H1 (cell line): ENCODE data around the gene IL3. TPM values are rescaled to one million over a fixed set of nuclear protein-coding genes. Genes with fewer than 3 reads are reported as not detected.

ENCODE experiments used
- CTCF ChIA-PET: fragments of 300-600 bp; sonication (Branson Sonifier 250); formaldehyde crosslinking; loops from one replicate; lab custom pipeline; 2021; ENCODE audit not compliant: partially characterized antibody; lab: Charles Lee
- POLR2A ChIA-PET: fragments of 300-600 bp; sonication (Branson Sonifier 250); formaldehyde crosslinking; loops from one replicate; lab custom pipeline; 2021; ENCODE audit warnings: inconsistent platforms; ENCODE audit not compliant: partially characterized antibody; lab: Charles Lee
- DNase-seq, 2 experiments: peaks; one replicate each; pipeline versions ENCODE4 v3.0.0 to v3.0.0-alpha.2; 2010 to 2022; ENCODE audit warnings: low spot score in 2 of 2, low read depth in 1 of 2, mixed read lengths in 1 of 2
- FAIRE-seq: peaks from 2 replicates; lab custom pipeline; 2011; peaks lifted over from hg19 to GRCh38; lab: Jason Lieb, UNC
- H2AFZ ChIP-seq: 2 replicates; pipeline ENCODE4 v1.8.1; 2012; ENCODE audit warnings: low read length, inconsistent platforms
- H2AK5ac ChIP-seq: 2 replicates; pipeline ENCODE4 v1.6.1; 2013; ENCODE audit warnings: low read depth, low read length
- H2BK120ac ChIP-seq: replicated peaks from 2 replicates; pipeline ENCODE3; 2013; ENCODE audit warnings: low read depth, low read length, inconsistent platforms
- H2BK12ac ChIP-seq: 2 replicates; pipeline ENCODE4 v1.6.1; 2013; ENCODE audit warnings: low read depth, low read length
- H2BK15ac ChIP-seq: 2 replicates; pipeline ENCODE4 v1.6.1; 2013; ENCODE audit warnings: low read length
- H2BK20ac ChIP-seq: 2 replicates; pipeline ENCODE4 v1.6.1; 2013; ENCODE audit warnings: low read length
- H2BK5ac ChIP-seq: 2 replicates; pipeline ENCODE4 v1.6.1; 2013; ENCODE audit warnings: low read depth, low read length
- H3K14ac ChIP-seq: 2 replicates; pipeline ENCODE4 v1.6.1; 2013; ENCODE audit warnings: inconsistent platforms; ENCODE audit not compliant: insufficient read length
- H3K18ac ChIP-seq: 2 replicates; pipeline ENCODE4 v1.6.1; 2013; ENCODE audit warnings: low read length; ENCODE audit errors: extremely low read depth
- H3K23ac ChIP-seq: 2 replicates; pipeline ENCODE4 v1.6.1; 2013; ENCODE audit warnings: inconsistent platforms; ENCODE audit not compliant: insufficient read length
- H3K23me2 ChIP-seq: 2 replicates; pipeline ENCODE4 v1.6.1; 2013; ENCODE audit warnings: low read depth, low read length
- H3K27ac ChIP-seq: 2 replicates; pipeline ENCODE4 v1.6.1; 2011; ENCODE audit warnings: low read depth, low read length, inconsistent platforms
- H3K27me3 ChIP-seq, 4 experiments: replicated peaks in 1 of 4; 1 replicate in 1 of 4; 2 replicates in 3 of 4; pipeline versions ENCODE4 v1.6.1 to v1.8.1; 2011 to 2013; ENCODE audit warnings: low read length in 3 of 4, mild to moderate bottlenecking in 3 of 4, inconsistent platforms in 2 of 4, mixed read lengths in 2 of 4, moderate library complexity in 1 of 4; ENCODE audit not compliant: control insufficient read depth in 3 of 4, insufficient read depth in 3 of 4; ENCODE audit errors: extremely low read depth in 1 of 4
- H3K36me3 ChIP-seq, 4 experiments: 2 replicates each; pipeline versions ENCODE4 v1.6.1 to v1.8.1; 2011 to 2013; ENCODE audit warnings: mild to moderate bottlenecking in 4 of 4, low read length in 3 of 4, moderate library complexity in 2 of 4, control low read depth in 1 of 4, inconsistent platforms in 1 of 4; ENCODE audit not compliant: insufficient read depth in 4 of 4, control insufficient read depth in 2 of 4
- H3K4ac ChIP-seq: replicated peaks from 2 replicates; pipeline ENCODE3; 2013; ENCODE audit warnings: low read length, low read depth, mixed read lengths, inconsistent platforms; ENCODE audit not compliant: insufficient read length
- H3K4me1 ChIP-seq, 4 experiments: replicated peaks in 1 of 4; 1 replicate in 1 of 4; 2 replicates in 3 of 4; pipeline versions ENCODE4 v1.6.1 to v1.8.1; 2011 to 2013; ENCODE audit warnings: low read length in 3 of 4, inconsistent platforms in 2 of 4, mixed read lengths in 1 of 4; ENCODE audit not compliant: insufficient read depth in 4 of 4, control insufficient read depth in 3 of 4
- H3K4me2 ChIP-seq, 2 experiments: 2 replicates each; pipeline versions ENCODE4 v1.6.1 to v1.8.1; 2011 to 2013; ENCODE audit warnings: low read depth in 2 of 2, low read length in 2 of 2, control low read depth in 1 of 2, inconsistent platforms in 1 of 2, mild to moderate bottlenecking in 1 of 2; ENCODE audit not compliant: insufficient read depth in 1 of 2
- H3K4me3 ChIP-seq, 4 experiments: fragments of 200-600, 300-600 bp in 1 of 4; sonication (generic), shearing (Covaris generic), sonication (Bioruptor Twin) in 1 of 4; 2 replicates each; pipeline versions ENCODE4 v1.5.1 to v1.8.1; 2011 to 2016; ENCODE audit warnings: low read length in 4 of 4, low read depth in 3 of 4, control low read depth in 2 of 4, inconsistent platforms in 2 of 4, mild to moderate bottlenecking in 2 of 4, mixed read lengths in 1 of 4, moderate library complexity in 1 of 4; ENCODE audit not compliant: insufficient read depth in 2 of 4; ENCODE audit errors: extremely low read depth in 1 of 4
- H3K56ac ChIP-seq: replicated peaks from 2 replicates; pipeline ENCODE3; 2013; ENCODE audit warnings: low read depth, mild to moderate bottlenecking, mixed read lengths, low read length, inconsistent platforms; ENCODE audit not compliant: insufficient read length
- H3K79me1 ChIP-seq: 2 replicates; pipeline ENCODE4 v1.6.1; 2013; ENCODE audit warnings: low read depth, low read length, control low read depth
- H3K79me2 ChIP-seq, 2 experiments: 2 replicates each; pipeline versions ENCODE4 v1.6.1 to v1.8.1; 2012 to 2013; ENCODE audit warnings: low read length in 2 of 2, mild to moderate bottlenecking in 2 of 2, inconsistent platforms in 1 of 2; ENCODE audit not compliant: insufficient read depth in 2 of 2, control insufficient read depth in 1 of 2
- H3K9ac ChIP-seq, 4 experiments: replicated peaks in 1 of 4; 1 replicate in 1 of 4; 2 replicates in 3 of 4; pipeline versions ENCODE4 v1.6.1 to v1.8.1; 2011 to 2013; ENCODE audit warnings: low read depth in 3 of 4, low read length in 3 of 4, control low read depth in 2 of 4, mild to moderate bottlenecking in 2 of 4, moderate library complexity in 2 of 4, inconsistent platforms in 1 of 4; ENCODE audit errors: extremely low read depth in 1 of 4
- H3K9me3 ChIP-seq, 2 experiments: 2 replicates each; pipeline versions ENCODE4 v1.6.1 to v1.8.1; 2012 to 2013; ENCODE audit warnings: mild to moderate bottlenecking in 2 of 2, moderate library complexity in 2 of 2, control low read depth in 1 of 2, inconsistent platforms in 1 of 2, low read depth in 1 of 2, low read length in 1 of 2, mixed read lengths in 1 of 2; ENCODE audit not compliant: insufficient read depth in 2 of 2
- H4K20me1 ChIP-seq, 2 experiments: replicated peaks in 1 of 2; 2 replicates each; pipeline versions ENCODE3 to v1.8.1; 2011 to 2013; ENCODE audit warnings: inconsistent platforms in 2 of 2, low read length in 2 of 2, mild to moderate bottlenecking in 1 of 2; ENCODE audit not compliant: insufficient read depth in 2 of 2, control insufficient read depth in 1 of 2
- H4K5ac ChIP-seq: 2 replicates; pipeline ENCODE4 v1.6.1; 2013; ENCODE audit warnings: low read length, low read depth, mixed read lengths, inconsistent platforms; ENCODE audit not compliant: insufficient read length
- H4K8ac ChIP-seq: 2 replicates; pipeline ENCODE4 v1.8.0; 2013; ENCODE audit warnings: mild to moderate bottlenecking, moderate library complexity, low read length, inconsistent platforms; ENCODE audit not compliant: insufficient read depth; ENCODE audit errors: extremely low read depth
- H4K91ac ChIP-seq: replicated peaks from 2 replicates; pipeline ENCODE3; 2013; ENCODE audit warnings: low read length, mixed read lengths, inconsistent platforms; ENCODE audit not compliant: insufficient read length
- BCL11A ChIP-seq, 2 experiments: IDR thresholded peaks; one replicate each; pipeline ENCODE4 v1.6.1; 2011; ENCODE audit warnings: low read depth in 2 of 2, low read length in 2 of 2, mild to moderate bottlenecking in 2 of 2
- CBX5 ChIP-seq: fragments of 300-800, 300-1000 bp; sonication (generic); IDR thresholded peaks from 2 replicates; pipeline ENCODE4 v1.7.1; 2016; ENCODE audit warnings: antibody characterized with exemption, low read length, low read depth
- CBX8 ChIP-seq: fragments of 300-800, 300-1000 bp; sonication (generic); IDR thresholded peaks from 2 replicates; pipeline ENCODE4 v1.7.1; 2016; ENCODE audit warnings: low read depth, low read length, borderline replicate concordance
- EGR1 ChIP-seq: IDR thresholded peaks from 2 replicates; pipeline ENCODE4 v1.6.1; 2011; ENCODE audit warnings: low read depth, low read length, borderline replicate concordance
- EP300 ChIP-seq, 2 experiments: IDR thresholded peaks; 1 replicate in 1 of 2; 2 replicates in 1 of 2; pipeline ENCODE4 v1.6.1; 2011 to 2012; ENCODE audit warnings: low read depth in 2 of 2, low read length in 2 of 2, mild to moderate bottlenecking in 2 of 2, borderline replicate concordance in 1 of 2, inconsistent platforms in 1 of 2, moderate library complexity in 1 of 2
- HDAC2 ChIP-seq, 2 experiments: fragments of 300-600 bp in 1 of 2; sonication (generic) in 1 of 2; IDR thresholded peaks; 2 replicates each; pipeline ENCODE4 v1.6.1; 2011 to 2012; ENCODE audit warnings: low read depth in 2 of 2, low read length in 2 of 2, mild to moderate bottlenecking in 2 of 2, moderate library complexity in 2 of 2, borderline replicate concordance in 1 of 2, inconsistent platforms in 1 of 2
- KDM1A ChIP-seq: fragments of 200-600, 300-600 bp; sonication (generic); IDR thresholded peaks from 2 replicates; pipeline ENCODE4 v1.7.1; 2016; ENCODE audit warnings: mild to moderate bottlenecking, low read length, borderline replicate concordance
- MAFK ChIP-seq: IDR thresholded peaks from 2 replicates; pipeline ENCODE4 v1.6.1; 2012; ENCODE audit warnings: low read depth, mild to moderate bottlenecking, improper control_type of control experiment, low read length
- RAD21 ChIP-seq, 2 experiments: IDR thresholded peaks in 1 of 2; conservative IDR thresholded peaks in 1 of 2; 2 replicates each; pipeline ENCODE4 v1.6.1; 2011; ENCODE audit warnings: low read depth in 2 of 2, low read length in 2 of 2, improper control_type of control experiment in 1 of 2, inconsistent platforms in 1 of 2, mild to moderate bottlenecking in 1 of 2, moderate library complexity in 1 of 2
- SIRT6 ChIP-seq: IDR thresholded peaks from one replicate; pipeline ENCODE4 v1.7.1; 2012; ENCODE audit warnings: low read length, inconsistent platforms
- SP1 ChIP-seq: IDR thresholded peaks from 2 replicates; pipeline ENCODE4 v1.6.1; 2011; ENCODE audit warnings: low read depth, low read length
- ZNF274 ChIP-seq: IDR thresholded peaks from 2 replicates; pipeline ENCODE4 v1.7.0; 2012; ENCODE audit warnings: low read length, borderline replicate concordance; ENCODE audit errors: extremely low read depth
- WGBS, 2 experiments: shearing (Covaris generic) in 1 of 2; methylation state at CpG; one replicate each; pipeline versions ENCODE4 v1.1.6 to v1.1.7; 2013 to 2015; ENCODE audit warnings: low lambda C conversion rate in 2 of 2, mixed read lengths in 2 of 2, inconsistent platforms in 1 of 2, low coverage in 1 of 2, missing lambda C conversion rate in 1 of 2; ENCODE audit not compliant: insufficient replicate concordance in 2 of 2, insufficient coverage in 1 of 2, insufficient read length in 1 of 2; ENCODE audit errors: extremely low coverage in 1 of 2, missing lambda C conversion rate in 1 of 2; 5-methylcytosine and 5-hydroxymethylcytosine counted together
- polyA plus RNA-seq, 7 experiments: library from polyadenylated mRNA; depleted of rRNA in 3 of 7; stranded (reverse) in 5 of 7; unstranded in 2 of 7; fragments of >200 nt in 5 of 7; fragments of 200-250 nt in 2 of 7; gene quantifications; 1 replicate in 5 of 7; 2 replicates in 1 of 7; 4 replicates in 1 of 7; pipeline versions ENCODE4 v1.2.1 to v1.2.3, GENCODE V29; 2011 to 2013; ENCODE audit warnings: missing spikeins in 2 of 7, mixed read lengths in 2 of 7
- total RNA-seq: library from RNA; stranded (reverse); fragmentation: NEBNext Ultra II Directional; extraction: Animal tissue kit (Norgen Biotek cat#: 25700); gene quantifications from 2 replicates; pipeline ENCODE4 v1.2.1, GENCODE V29; 2021
- TF ChIP-seq, protein P1 (sequence below): IDR thresholded peaks from 2 replicates; pipeline ENCODE4 v1.6.1; 2012; ENCODE audit warnings: inconsistent platforms

Gene IL3
- total and polyA plus RNA-seq, 2 of the 8 experiments (the other 6 are each of a cell fraction or from before 2014, with no cell fraction given), result not detected

DNA sequence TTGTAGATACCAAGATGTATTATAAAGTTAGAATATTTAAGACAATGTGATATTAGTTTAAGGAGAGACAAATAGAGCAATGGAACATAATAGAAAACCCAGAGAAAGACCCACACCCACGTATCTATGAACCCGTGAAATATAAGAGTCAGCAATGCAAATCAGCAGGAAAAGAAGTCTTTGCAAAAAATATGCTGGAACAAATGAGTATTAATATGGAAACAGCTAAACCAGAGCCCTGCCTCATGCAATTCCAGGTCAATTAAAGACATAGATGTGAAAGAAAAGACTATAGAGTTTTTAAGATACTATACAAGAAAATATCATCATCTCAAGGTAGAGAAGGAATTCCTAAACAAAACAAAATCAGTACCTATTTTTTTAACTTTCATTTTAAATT lies 23.1 kb upstream of the IL3 start:
- Histone ChIP-seq H2AFZ (no peak overlapping the region), H3K27ac (no peak overlapping the region), H3K9ac (no peak overlapping the region), H3K4me1 (no peaks in the 10 kb centered on the region), H3K27me3 (no peaks in the 10 kb centered on the region), H3K23ac (no peak overlapping the region), H3K36me3 (no peaks in the 10 kb centered on the region), H3K79me1 (no peaks in the 10 kb centered on the region), H2BK5ac (no peak overlapping the region), H2AK5ac (no peak overlapping the region), H3K79me2 (no peaks in the 10 kb centered on the region), H2BK12ac (no peak overlapping the region), H3K9me3 (no peaks in the 10 kb centered on the region), H3K23me2 (no peaks in the 10 kb centered on the region), H4K8ac (no peak overlapping the region), H3K14ac (no peak overlapping the region), H3K18ac (no peak overlapping the region), H2BK120ac (no peak overlapping the region), H2BK20ac (no peak overlapping the region), H4K20me1 (no peaks in the 10 kb centered on the region), H3K4me2 (no peak overlapping the region), H4K5ac (no peak overlapping the region), H3K56ac (no peak overlapping the region), H4K91ac (no peak overlapping the region), H3K4ac (no peak overlapping the region), H3K4me3 (no peak overlapping the region), H2BK15ac (no peak overlapping the region)
- WGBS, 2 experiments, result 84% methylated on average over 2 of the region's 2 CpGs; no CpG with 5 or more reads in 1 of the 2 experiments
- ChIA-PET CTCF (interaction anchor here (1.6 kb wide), 1 partner anchor 28 kb away, joined by 4 read pairs; no protein-coding TSS in a partner anchor), POLR2A (no interaction called here)
- DNase-seq (no peak), FAIRE-seq (no peak)
- no peak for TF ChIP-seq EP300 (IDR thresholded peaks at IDR 0.05; ENCODE audit: borderline replicate concordance in 1 of 2, low read depth in 2 of 2, low read length in 2 of 2)
- TF ChIP-seq BCL11A (IDR thresholded peaks at IDR 0.05; ENCODE audit: low read depth in 2 of 2, low read length in 2 of 2), result no peak
- TF ChIP-seq CBX5, result no peak
- TF ChIP-seq KDM1A, result no peak
- no peak for TF ChIP-seq EGR1
- no peak for TF ChIP-seq MAFK
- TF ChIP-seq RAD21 (IDR thresholded peaks at IDR 0.05 in 1 of 2, conservative IDR thresholded peaks at IDR 0.05 in 1 of 2; ENCODE audit: low read depth in 2 of 2, low read length in 2 of 2), result no peak
- TF ChIP-seq CBX8, result no peak
- TF ChIP-seq ZNF274, result no peak
- TF ChIP-seq, protein P1, sequence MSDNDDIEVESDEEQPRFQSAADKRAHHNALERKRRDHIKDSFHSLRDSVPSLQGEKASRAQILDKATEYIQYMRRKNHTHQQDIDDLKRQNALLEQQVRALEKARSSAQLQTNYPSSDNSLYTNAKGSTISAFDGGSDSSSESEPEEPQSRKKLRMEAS, result no peak
- no peak for TF ChIP-seq SIRT6
- TF ChIP-seq SP1, result no peak
- no peak for TF ChIP-seq HDAC2 (IDR thresholded peaks at IDR 0.05; ENCODE audit: borderline replicate concordance in 1 of 2, low read depth in 2 of 2, low read length in 2 of 2)
